PC-9 (cell line): ENCODE results near the gene XXYLT1. TPM values are rescaled to one million over a fixed set of nuclear protein-coding genes. Genes with fewer than 3 reads are reported as not detected.

ENCODE experiments used
- BruUV-seq: library from RNA; stranded (reverse); fragments of 400-500 nt; replicated peaks from 2 replicates; lab custom pipeline; 2021; lab: Mats Ljungman, UMichigan
- CTCF ChIA-PET: fragments of 300-600 bp; sonication (Branson Sonifier 250); formaldehyde crosslinking; loops from one replicate; lab custom pipeline; 2022; ENCODE audit warnings: antibody characterized with exemption; lab: Charles Lee
- POLR2A ChIA-PET: fragments of 300-600 bp; sonication (Branson Sonifier 250); formaldehyde crosslinking; loops from one replicate; lab custom pipeline; 2022; ENCODE audit warnings: antibody characterized with exemption; ENCODE audit not compliant: unreplicated experiment; lab: Charles Lee
- DNase-seq, 2 experiments: peaks; one replicate each; pipeline versions ENCODE4 v3.0.0 to v3.0.0-alpha.2; 2015 to 2022; ENCODE audit warnings: mixed read lengths in 1 of 2
- H2AFZ ChIP-seq: fragments of 200-600 bp; sonication (generic); 2 replicates; pipeline ENCODE4 v1.8.1; 2017; ENCODE audit warnings: antibody characterized with exemption
- H3F3A ChIP-seq: fragments of 200-600 bp; sonication (generic); 2 replicates; pipeline ENCODE4 v1.8.1; 2017; ENCODE audit warnings: antibody characterized with exemption, mild to moderate bottlenecking, low read depth; ENCODE audit not compliant: insufficient read depth
- H3K27ac ChIP-seq: fragments of 200-600 bp; sonication (generic); 2 replicates; pipeline ENCODE4 v1.6.1; 2016; ENCODE audit warnings: mixed run types
- H3K27me3 ChIP-seq: fragments of 200-600 bp; sonication (generic); 2 replicates; pipeline ENCODE4 v1.6.1; 2016; ENCODE audit warnings: low read depth, mixed run types; ENCODE audit not compliant: insufficient read depth
- H3K36me3 ChIP-seq: fragments of 200-600 bp; sonication (generic); 2 replicates; pipeline ENCODE4 v1.6.1; 2016; ENCODE audit warnings: low read depth, mixed run types
- H3K4me1 ChIP-seq: fragments of 200-600 bp; sonication (generic); replicated peaks from 2 replicates; pipeline ENCODE4 v1.6.1; 2016; ENCODE audit warnings: mixed run types; ENCODE audit not compliant: insufficient read depth
- H3K4me2 ChIP-seq: fragments of 200-600 bp; sonication (generic); 2 replicates; pipeline ENCODE4 v1.6.1; 2017; ENCODE audit warnings: mixed run types
- H3K4me3 ChIP-seq: fragments of 200-600 bp; sonication (generic); 2 replicates; pipeline ENCODE4 v1.6.1; 2016; ENCODE audit warnings: mixed run types
- H3K79me2 ChIP-seq: fragments of 200-600 bp; sonication (generic); 2 replicates; pipeline ENCODE4 v1.6.1; 2017; ENCODE audit warnings: low read depth, mixed run types
- H3K9me2 ChIP-seq: fragments of 200-600 bp; sonication (generic); 2 replicates; pipeline ENCODE4 v1.8.1; 2017; ENCODE audit warnings: mild to moderate bottlenecking; ENCODE audit not compliant: insufficient read depth
- H3K9me3 ChIP-seq: fragments of 200-600 bp; sonication (generic); 2 replicates; pipeline ENCODE4 v1.8.1; 2016; ENCODE audit warnings: low read depth; ENCODE audit not compliant: insufficient read depth
- H4K20me1 ChIP-seq: fragments of 200-600 bp; sonication (generic); 2 replicates; pipeline ENCODE4 v1.8.1; 2017; ENCODE audit not compliant: insufficient read depth
- CTCF ChIP-seq: fragments of 200-600 bp; sonication (generic); conservative IDR thresholded peaks from 2 replicates; pipeline ENCODE4 v1.6.1; 2017; ENCODE audit warnings: mixed run types, antibody characterized with exemption, mild to moderate bottlenecking, moderate library complexity
- EZH2 ChIP-seq: fragments of 200-600 bp; sonication (generic); IDR thresholded peaks from 2 replicates; pipeline ENCODE4 v1.8.0; 2017; ENCODE audit warnings: antibody characterized with exemption, low read depth
- intact Hi-C: fragments of 100-400 bp; cut with micrococcal nuclease; formaldehyde crosslinking; loops from one replicate; pipeline ENCODE4 v1.10.0; 2022; ENCODE audit not compliant: unreplicated experiment
- total RNA-seq: library from RNA; stranded (reverse); gene quantifications from 2 replicates; pipeline ENCODE4 v1.2.3, GENCODE V29; 2021

XXYLT1 gene
- total RNA-seq, 1 experiment from 2014 or later: 13.3 TPM

GRCh38 chr3:195175476-195176337, 95.3 kb downstream of the XXYLT1 start:
- H3K4me3 ChIP-seq: no peak overlapping the region
- no peaks in the 10 kb centered on the region for H3F3A ChIP-seq
- no TSS peak for BruUV-seq
- no peaks in the 10 kb centered on the region for H3K79me2 ChIP-seq
- no peaks in the 10 kb centered on the region for H3K4me1 ChIP-seq
- DNase-seq: no peak
- no peaks in the 10 kb centered on the region for H4K20me1 ChIP-seq
- no peak overlapping the region for H3K4me2 ChIP-seq
- H3K27me3 ChIP-seq: no peaks in the 10 kb centered on the region
- ChIA-PET POLR2A (no interaction called here), CTCF (no interaction called here)
- H3K9me2 ChIP-seq: no peaks in the 10 kb centered on the region
- intact Hi-C loops: no loop called here
- H3K27ac ChIP-seq: no peak overlapping the region
- H3K9me3 ChIP-seq: no peaks in the 10 kb centered on the region
- TF ChIP-seq CTCF (no peak), EZH2 (no peak)
- H2AFZ ChIP-seq: no peak overlapping the region
- no peaks in the 10 kb centered on the region for H3K36me3 ChIP-seq

GRCh38 chr3:195175076-195175475, 95.9 kb downstream of the XXYLT1 start:
- Histone ChIP-seq H3K4me3 (no peak overlapping the region), H3K9me2 (no peaks in the 10 kb centered on the region), H3K4me1 (no peaks in the 10 kb centered on the region), H3K27ac (no peak overlapping the region), H3F3A (no peaks in the 10 kb centered on the region), H2AFZ (no peak overlapping the region), H4K20me1 (no peaks in the 10 kb centered on the region), H3K36me3 (no peaks in the 10 kb centered on the region), H3K27me3 (no peaks in the 10 kb centered on the region), H3K4me2 (no peak overlapping the region), H3K9me3 (no peaks in the 10 kb centered on the region), H3K79me2 (no peaks in the 10 kb centered on the region)
- no peak for TF ChIP-seq EZH2
- TF ChIP-seq CTCF: no peak
- ChIA-PET POLR2A (interaction anchor here (0.7 kb wide), 1 partner anchor 9 kb away, joined by 23 read pairs; no protein-coding TSS in a partner anchor), CTCF (no interaction called here)
- intact Hi-C loops: no loop called here
- no TSS peak for BruUV-seq
- DNase-seq: no peak

- Histone ChIP-seq H2AFZ (no peak overlapping the region), H3K27ac (no peak overlapping the region), H3K9me2 (no peaks in the 10 kb centered on the region), H3K36me3 (no peaks in the 10 kb centered on the region), H3K9me3 (no peaks in the 10 kb centered on the region), H3K79me2 (no peaks in the 10 kb centered on the region), H4K20me1 (no peaks in the 10 kb centered on the region), H3F3A (no peaks in the 10 kb centered on the region), H3K4me2 (no peak overlapping the region), H3K27me3 (no peaks in the 10 kb centered on the region), H3K4me1 (no peaks in the 10 kb centered on the region), H3K4me3 (no peak overlapping the region)
- DNase-seq: no peak
- ChIA-PET POLR2A (no interaction called here), CTCF (no interaction called here)
- no TSS peak for BruUV-seq
- TF ChIP-seq EZH2 (no peak), CTCF (no peak)
- intact Hi-C loops: no loop called here
Observed at GRCh38 chr3:195173657-195174056, 97.3 kb downstream of the XXYLT1 start.
